HAP-1 (cell line): ENCODE data around the gene SLC35F4.
A peak's percentile ranks its signal among the peaks of the same experiment; 100 is the strongest.
"Not testable (repeated sequence)": the region's sequence is repeated elsewhere in the genome, so short reads cannot be mapped to it uniquely, and the experiment has no call there.

Experiments used
- DNase-seq, 2 experiments: peaks; one replicate each; pipeline ENCODE4 v3.0.0-alpha.2; 2016 to 2020; ENCODE audit warnings: low spot score in 2 of 2
- H3K27me3 ChIP-seq: fragments of 250-450 bp; sonication (Bioruptor Pico); 2 replicates; pipeline ENCODE4 v1.5.1; 2020; ENCODE audit warnings: low read depth, mild to moderate bottlenecking, moderate library complexity
- H3K36me3 ChIP-seq: fragments of 250-450 bp; sonication (Bioruptor Pico); replicated peaks from 2 replicates; pipeline ENCODE4 v1.5.1; 2020; ENCODE audit warnings: mild to moderate bottlenecking
- H3K4me1 ChIP-seq: fragments of 250-450 bp; sonication (Bioruptor Pico); 2 replicates; pipeline ENCODE4 v1.5.1; 2020; ENCODE audit warnings: mild to moderate bottlenecking
- H3K4me3 ChIP-seq: fragments of 250-450 bp; sonication (Bioruptor Pico); 2 replicates; pipeline ENCODE4 v1.5.1; 2020; ENCODE audit warnings: mild to moderate bottlenecking, moderate library complexity
- H3K9me3 ChIP-seq: fragments of 250-450 bp; sonication (Bioruptor Pico); 2 replicates; pipeline ENCODE4 v1.5.1; 2020; ENCODE audit warnings: mild to moderate bottlenecking, moderate library complexity
- in situ Hi-C: fragments of 300-500 bp; cut with MboI; formaldehyde crosslinking; loops from 3 replicates; pipeline ENCODE4 v1.14.3; 2020; ENCODE audit warnings: low sequenced_read_pairs, inconsistent platforms, mixed read lengths

The SLC35F4 gene

DNA sequence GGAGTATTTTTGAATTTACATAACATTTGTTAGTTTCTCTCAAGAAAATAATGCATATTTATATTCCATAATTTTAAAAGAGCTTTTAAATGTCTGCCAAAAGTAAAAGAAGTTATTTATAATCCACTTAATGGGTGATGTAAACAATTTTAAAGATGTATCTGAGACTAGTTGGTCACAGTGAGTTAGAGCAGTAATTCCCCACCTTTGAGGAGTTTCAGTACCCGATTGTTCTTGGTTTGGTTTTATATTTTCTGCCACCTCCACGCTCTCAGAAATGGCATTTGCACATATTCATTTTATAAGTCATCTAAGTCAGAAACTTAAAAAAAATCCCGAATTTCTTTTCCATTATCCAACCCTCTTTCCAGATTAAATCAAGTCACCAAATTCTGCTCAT is 153.2 kb downstream of the SLC35F4 start:
- Histone ChIP-seq H3K4me1 (no peaks in the 10 kb centered on the region), H3K27me3 (peaks cover 2% of the 10 kb centered on the region; the same call in 1 of the 2 replicates), H3K36me3 (no peaks in the 10 kb centered on the region), H3K4me3 (no peak overlapping the region), H3K9me3 (0 out of 2 replicates have a peak, but pooled peaks cover 2% of the 10 kb centered on the region)
- in situ Hi-C loops = no loop called here
- DNase-seq = no peak

DNA sequence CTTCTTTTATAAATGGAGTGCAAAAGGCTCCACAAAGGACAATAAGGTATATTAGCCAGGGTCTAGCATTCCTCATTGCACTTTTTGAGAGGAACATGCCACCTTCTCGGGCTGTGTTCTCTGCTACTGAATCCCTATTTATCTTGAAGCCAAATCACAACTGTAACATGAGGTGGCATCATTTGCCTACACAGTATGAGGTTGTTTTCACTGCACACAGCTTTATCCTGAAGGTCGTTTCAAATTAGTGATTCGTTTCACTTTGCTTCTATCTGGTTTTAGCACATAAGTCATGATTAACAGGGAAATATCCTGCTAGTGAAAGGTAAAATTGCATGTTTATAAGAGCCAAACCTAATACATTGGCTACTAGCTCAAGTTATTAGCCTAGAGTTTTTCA is 153.8 kb downstream of the SLC35F4 start:
- H3K27me3 ChIP-seq = peaks cover 2% of the 10 kb centered on the region; the same call in 1 of the 2 replicates
- no peak overlapping the region for H3K4me3 ChIP-seq
- no peak for DNase-seq
- no peaks in the 10 kb centered on the region for H3K4me1 ChIP-seq
- H3K9me3 ChIP-seq = 0 out of 2 replicates have a peak, but pooled peaks cover 2% of the 10 kb centered on the region
- no peaks in the 10 kb centered on the region for H3K36me3 ChIP-seq
- in situ Hi-C loops = no loop called here

DNA sequence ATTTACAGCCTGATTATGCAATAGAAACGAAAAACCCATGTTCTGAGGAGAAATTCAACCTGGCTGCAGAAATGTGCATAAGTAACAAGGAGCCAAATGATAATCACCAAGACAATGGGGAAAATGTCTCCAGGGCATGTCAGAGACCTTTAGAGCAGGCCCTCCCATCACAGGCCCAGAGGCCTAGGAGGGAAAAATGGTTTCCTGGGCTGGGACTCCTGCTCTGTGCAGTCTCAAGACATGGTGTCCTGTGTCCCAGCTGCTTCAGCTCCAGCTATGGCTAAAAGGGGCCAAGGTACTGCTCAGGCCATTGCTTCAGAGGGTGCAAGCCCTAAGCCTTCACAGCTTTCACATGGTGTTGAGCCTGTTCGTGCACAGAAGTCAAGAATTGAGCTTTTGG is 156.0 kb downstream of the SLC35F4 start:
- H3K4me3 ChIP-seq = no peak overlapping the region
- DNase-seq = no peak
- 0 out of 2 replicates have a peak, but pooled peaks cover 2% of the 10 kb centered on the region for H3K9me3 ChIP-seq
- H3K4me1 ChIP-seq = no peaks in the 10 kb centered on the region
- no peaks in the 10 kb centered on the region for H3K36me3 ChIP-seq
- in situ Hi-C loops = no loop called here
- no peaks in the 10 kb centered on the region for H3K27me3 ChIP-seq

DNA sequence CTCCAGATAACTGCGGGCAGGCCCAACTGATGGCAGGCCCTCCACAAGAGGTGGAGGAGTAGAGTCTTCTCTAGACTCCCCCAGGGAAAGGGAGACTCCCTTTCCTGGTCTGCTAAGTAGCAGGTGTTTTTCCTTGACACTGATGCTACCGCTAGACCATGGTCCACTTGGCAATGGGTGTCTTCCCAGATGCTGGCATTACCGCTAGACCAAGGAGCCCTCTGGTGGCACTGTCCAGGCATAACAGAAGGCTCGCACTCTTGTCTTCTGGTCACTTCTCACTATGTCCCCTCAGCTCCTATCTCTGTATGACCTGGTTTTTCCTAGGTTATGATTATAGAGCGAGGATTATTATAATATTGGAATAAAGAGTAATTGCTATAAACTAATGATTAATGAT is 156.8 kb downstream of the SLC35F4 start:
- H3K4me3 ChIP-seq, DNase-seq, H3K36me3 ChIP-seq, in situ Hi-C loops, H3K4me1 ChIP-seq, H3K27me3 ChIP-seq, H3K9me3 ChIP-seq: not testable (repeated sequence)

DNA sequence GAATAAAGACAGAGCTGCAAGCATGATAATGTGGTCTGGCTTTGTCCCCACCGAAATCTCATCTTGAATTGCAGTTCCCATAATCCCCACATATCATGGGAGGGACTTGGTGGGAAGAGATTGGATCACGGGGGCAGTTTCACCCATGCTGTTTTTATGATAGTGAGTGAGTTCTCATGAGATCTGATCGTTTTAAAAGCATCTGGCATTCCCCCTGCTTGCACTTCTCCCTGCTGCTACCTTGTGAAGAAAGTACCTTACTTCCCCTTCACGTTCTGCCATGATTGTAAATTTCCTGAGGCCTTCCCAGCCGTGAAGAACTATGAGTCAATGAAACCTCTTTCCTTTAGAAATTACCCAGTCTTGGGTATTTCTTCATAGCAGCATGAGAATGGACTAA is 158.7 kb downstream of the SLC35F4 start:
- no peak for DNase-seq
- no peaks in the 10 kb centered on the region for H3K4me1 ChIP-seq
- no peaks in the 10 kb centered on the region for H3K36me3 ChIP-seq
- H3K27me3 ChIP-seq = no peaks in the 10 kb centered on the region
- no peak overlapping the region for H3K4me3 ChIP-seq
- in situ Hi-C loops = no loop called here
- 0 out of 2 replicates have a peak, but pooled peaks cover 2% of the 10 kb centered on the region for H3K9me3 ChIP-seq

DNA sequence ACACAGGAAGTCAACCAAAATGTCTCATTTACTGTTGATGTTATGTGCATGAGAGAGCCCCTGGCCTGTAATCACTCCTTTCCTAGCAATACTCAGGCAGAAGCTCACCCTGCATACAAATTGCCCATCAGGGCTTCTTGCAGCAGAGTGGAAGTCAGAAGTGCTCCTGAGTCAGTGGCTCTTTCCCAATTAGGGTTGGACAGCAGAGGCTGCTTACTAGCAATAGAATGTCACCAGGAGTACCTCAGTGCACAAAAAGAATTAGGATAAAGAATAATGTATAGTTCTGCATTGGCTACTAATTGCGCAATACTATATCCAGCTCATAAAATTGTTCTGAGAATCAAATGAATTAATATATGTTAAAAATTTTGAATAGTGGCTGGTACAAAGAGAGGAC is 161.1 kb downstream of the SLC35F4 start:
- Histone ChIP-seq H3K4me3 (no peak overlapping the region), H3K27me3 (no peaks in the 10 kb centered on the region), H3K9me3 (0 out of 2 replicates have a peak, but pooled peaks cover 2% of the 10 kb centered on the region), H3K4me1 (no peaks in the 10 kb centered on the region), H3K36me3 (no peaks in the 10 kb centered on the region)
- in situ Hi-C loops = no loop called here
- no peak for DNase-seq

DNA sequence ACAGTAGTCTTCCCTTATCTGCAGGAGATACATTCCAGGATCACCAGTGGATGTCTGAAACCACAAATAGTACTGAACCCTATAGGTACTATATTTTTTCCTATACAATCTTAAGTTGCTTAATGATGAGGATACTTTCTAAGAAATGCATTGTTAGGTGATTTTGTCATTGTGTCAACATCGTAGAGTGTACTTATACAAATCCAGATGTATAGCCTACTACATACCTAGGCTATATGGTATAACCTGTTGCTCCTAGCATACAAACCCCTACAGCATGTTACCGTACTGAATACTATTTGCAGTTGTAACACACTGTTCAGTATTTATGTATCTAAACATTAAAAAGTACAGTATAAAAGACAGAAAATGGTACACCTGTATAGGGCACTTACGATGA is 165.9 kb downstream of the SLC35F4 start:
- H3K4me3 ChIP-seq = no peak overlapping the region
- H3K36me3 ChIP-seq = no peaks in the 10 kb centered on the region
- in situ Hi-C loops = loop anchor here (25.0 kb wide), 1 partner anchor 362 kb away; no protein-coding TSS in a partner anchor
- no peaks in the 10 kb centered on the region for H3K27me3 ChIP-seq
- no peak for DNase-seq
- no peaks in the 10 kb centered on the region for H3K4me1 ChIP-seq
- H3K9me3 ChIP-seq = no peaks in the 10 kb centered on the region

DNA sequence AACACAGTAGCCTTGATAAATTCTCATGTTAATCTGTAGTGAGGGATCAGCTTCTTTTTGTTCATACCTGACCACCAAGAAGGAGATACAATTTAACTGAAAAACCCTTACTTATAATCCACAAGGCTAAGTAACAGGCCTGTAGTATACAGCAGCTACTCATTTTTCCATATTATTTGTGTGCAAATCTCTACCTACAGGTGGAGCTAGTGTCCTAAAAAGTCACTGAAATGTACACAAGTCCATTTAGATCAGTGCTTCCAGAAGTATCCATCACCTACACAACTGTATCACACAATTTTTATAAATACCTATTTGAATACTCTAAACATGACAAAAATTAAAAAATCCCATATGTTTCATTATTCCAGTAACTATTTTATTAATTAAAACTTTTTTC is 173.2 kb downstream of the SLC35F4 start:
- Histone ChIP-seq H3K9me3 (no peaks in the 10 kb centered on the region), H3K27me3 (no peaks in the 10 kb centered on the region), H3K4me3 (no peak overlapping the region), H3K4me1 (no peaks in the 10 kb centered on the region), H3K36me3 (no peaks in the 10 kb centered on the region)
- peak in 1 of 2 experiments; percentile 27 for DNase-seq
- in situ Hi-C loops = loop anchor here (25.0 kb wide), 1 partner anchor 370 kb away; no protein-coding TSS in a partner anchor

DNA sequence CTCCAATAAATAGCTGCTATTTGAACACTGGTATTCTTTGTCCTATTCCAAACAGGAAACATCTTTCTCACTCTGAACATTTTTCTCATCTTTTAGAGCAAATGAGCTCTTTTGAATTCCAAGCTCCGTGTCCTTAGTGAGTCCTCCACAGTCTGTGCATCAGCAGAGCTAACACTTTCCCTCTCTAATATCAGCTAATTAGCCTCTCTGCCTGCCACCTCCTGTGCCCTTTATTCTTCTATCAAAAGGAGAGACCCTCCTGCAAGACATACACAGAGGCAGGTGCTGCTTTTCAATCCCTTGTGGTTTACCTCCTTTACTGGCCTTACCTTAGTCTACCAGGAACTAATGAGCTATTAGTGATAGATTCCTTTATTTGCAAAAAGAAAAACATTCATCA is 178.5 kb downstream of the SLC35F4 start:
- in situ Hi-C loops = loop anchor here (25.0 kb wide), 1 partner anchor 375 kb away; no protein-coding TSS in a partner anchor
- no peak for DNase-seq
- Histone ChIP-seq H3K4me1 (no peaks in the 10 kb centered on the region), H3K36me3 (no peaks in the 10 kb centered on the region), H3K4me3 (no peak overlapping the region), H3K27me3 (peaks cover 4% of the 10 kb centered on the region; the same call in 1 of the 2 replicates), H3K9me3 (no peaks in the 10 kb centered on the region)

DNA sequence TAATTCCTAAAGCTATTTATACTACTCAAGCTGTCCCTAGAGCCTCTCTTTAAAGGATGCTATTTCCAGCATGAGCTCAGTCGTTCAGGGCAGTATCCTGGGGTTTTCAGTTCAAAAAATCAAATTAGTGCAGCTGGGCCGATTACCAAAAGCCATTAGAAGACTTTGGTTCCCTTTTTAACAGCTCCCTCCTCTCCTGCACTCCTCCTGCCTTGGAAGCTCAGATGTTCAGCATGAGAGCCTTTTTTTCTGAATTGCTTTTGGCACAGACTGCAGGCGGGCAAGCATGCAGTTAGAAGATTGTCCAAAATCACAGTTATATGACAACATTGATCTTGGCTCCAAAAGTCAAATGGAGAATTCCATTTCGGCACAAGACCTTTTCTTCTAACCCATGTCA is 179.6 kb downstream of the SLC35F4 start:
- Histone ChIP-seq H3K4me1 (no peaks in the 10 kb centered on the region), H3K4me3 (no peak overlapping the region), H3K27me3 (peaks cover 4% of the 10 kb centered on the region; the same call in 1 of the 2 replicates), H3K9me3 (no peaks in the 10 kb centered on the region), H3K36me3 (no peaks in the 10 kb centered on the region)
- in situ Hi-C loops = loop anchor here (25.0 kb wide), 1 partner anchor 376 kb away; no protein-coding TSS in a partner anchor
- no peak for DNase-seq

DNA sequence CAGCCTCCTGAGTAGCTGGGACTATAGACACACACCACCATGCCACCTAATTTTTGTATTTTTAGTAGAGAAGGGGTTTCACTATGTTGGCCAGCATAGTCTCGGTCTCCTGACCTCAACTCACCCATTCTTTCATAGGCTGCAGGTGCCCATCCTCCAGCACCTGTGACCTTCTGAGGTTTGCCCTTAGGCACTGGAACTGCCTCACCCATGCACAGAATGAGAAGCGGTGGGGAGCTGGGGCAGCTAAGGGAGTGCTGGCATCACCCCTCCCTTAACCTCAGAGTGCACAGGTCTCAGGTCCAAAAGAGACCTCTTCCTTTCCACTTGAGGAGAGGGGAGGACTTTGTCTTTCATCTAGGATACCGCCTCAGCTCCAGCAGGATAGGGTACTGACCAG is 194.9 kb downstream of the SLC35F4 start:
- in situ Hi-C loops = no loop called here
- no peak for DNase-seq
- Histone ChIP-seq H3K36me3 (no peaks in the 10 kb centered on the region), H3K9me3 (no peaks in the 10 kb centered on the region), H3K4me1 (no peaks in the 10 kb centered on the region), H3K27me3 (no peaks in the 10 kb centered on the region), H3K4me3 (no peak overlapping the region)

DNA sequence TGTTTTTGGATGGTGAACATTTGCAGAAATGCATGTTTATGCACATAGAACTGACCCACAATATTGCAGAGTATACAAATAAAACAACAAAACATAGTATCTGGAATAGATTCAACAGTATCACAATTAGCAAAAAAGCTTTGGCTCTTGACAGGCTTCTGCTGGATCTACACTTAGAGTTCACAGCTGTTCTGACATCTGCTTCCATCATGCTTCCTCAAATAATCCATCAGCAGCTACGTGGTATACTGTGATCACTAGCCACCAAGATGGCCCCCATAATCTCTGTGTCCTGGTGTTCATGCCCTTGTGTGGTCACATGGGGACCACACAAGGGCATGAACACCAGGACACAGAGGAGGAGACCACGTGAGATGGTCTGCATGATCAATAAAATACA is 205.7 kb downstream of the SLC35F4 start:
- Histone ChIP-seq H3K9me3 (no peaks in the 10 kb centered on the region), H3K27me3 (no peaks in the 10 kb centered on the region), H3K4me1 (no peaks in the 10 kb centered on the region), H3K4me3 (no peak overlapping the region), H3K36me3 (no peaks in the 10 kb centered on the region)
- DNase-seq = no peak
- in situ Hi-C loops = no loop called here

DNA sequence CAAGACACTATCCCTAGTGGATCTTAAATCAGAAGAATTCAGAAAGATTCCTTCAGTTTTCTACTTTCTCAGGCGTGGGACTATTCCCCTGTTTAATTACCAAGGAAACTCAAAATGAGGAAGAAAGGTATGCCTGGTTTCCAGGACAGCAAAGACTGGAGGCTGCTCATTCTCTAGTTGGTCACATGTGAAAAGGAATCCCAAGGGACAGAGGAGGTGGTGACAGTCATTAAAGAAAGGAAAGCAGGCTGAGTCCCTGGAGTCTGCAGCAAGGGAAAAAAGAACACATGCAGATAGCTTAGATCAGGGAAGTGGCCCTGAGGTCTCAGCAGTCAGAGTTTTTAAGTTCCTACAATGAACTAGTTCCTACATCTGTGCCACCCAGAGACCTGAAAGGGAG is 206.8 kb downstream of the SLC35F4 start:
- in situ Hi-C loops = no loop called here
- H3K4me1 ChIP-seq = no peaks in the 10 kb centered on the region
- H3K36me3 ChIP-seq = no peaks in the 10 kb centered on the region
- no peak for DNase-seq
- no peaks in the 10 kb centered on the region for H3K27me3 ChIP-seq
- H3K4me3 ChIP-seq = no peak overlapping the region
- no peaks in the 10 kb centered on the region for H3K9me3 ChIP-seq

DNA sequence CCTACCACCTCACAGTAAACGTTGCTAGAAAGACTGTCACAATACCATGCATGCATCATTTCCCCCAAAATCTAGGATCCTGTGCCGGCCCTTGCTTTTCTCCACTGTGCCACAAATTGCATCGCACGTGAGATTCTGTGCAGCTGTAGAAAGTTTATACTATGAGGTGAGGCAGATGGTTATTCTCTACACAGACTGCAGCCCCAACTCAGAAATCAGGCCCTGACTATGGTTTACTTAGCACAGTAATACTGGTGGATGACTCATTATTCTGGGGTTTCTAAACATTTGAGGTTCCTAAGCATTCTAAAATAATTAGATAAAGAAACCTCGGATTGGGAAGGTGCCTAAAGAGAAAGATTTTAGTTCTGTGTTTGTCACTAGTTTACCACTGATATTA is 208.4 kb downstream of the SLC35F4 start:
- H3K4me1 ChIP-seq = no peaks in the 10 kb centered on the region
- H3K36me3 ChIP-seq = no peaks in the 10 kb centered on the region
- H3K27me3 ChIP-seq = no peaks in the 10 kb centered on the region
- H3K9me3 ChIP-seq = no peaks in the 10 kb centered on the region
- in situ Hi-C loops = no loop called here
- no peak for DNase-seq
- H3K4me3 ChIP-seq = no peak overlapping the region

DNA sequence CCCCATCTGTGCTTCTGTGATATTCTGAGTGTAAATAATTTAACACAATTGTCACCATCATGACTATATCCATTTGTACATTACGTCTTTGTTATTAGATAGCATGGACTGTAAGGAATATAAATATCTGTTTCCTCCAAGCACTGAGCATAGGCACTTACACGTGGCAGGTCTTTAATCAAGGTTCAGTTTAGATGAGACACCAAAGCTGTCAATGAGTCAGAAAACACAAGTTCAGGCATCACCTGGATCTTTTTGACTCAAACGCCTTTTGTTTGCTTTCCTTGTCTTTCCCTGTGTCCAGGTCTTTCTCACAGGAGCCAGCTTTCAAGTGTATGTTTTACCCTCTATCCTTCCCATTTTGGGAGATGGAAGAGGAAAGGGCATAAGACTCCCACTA is 209.0 kb downstream of the SLC35F4 start:
- H3K27me3 ChIP-seq = no peaks in the 10 kb centered on the region
- no peaks in the 10 kb centered on the region for H3K36me3 ChIP-seq
- no peaks in the 10 kb centered on the region for H3K9me3 ChIP-seq
- DNase-seq = no peak
- H3K4me3 ChIP-seq = no peak overlapping the region
- in situ Hi-C loops = no loop called here
- no peaks in the 10 kb centered on the region for H3K4me1 ChIP-seq
